Calu3 (cell line): ENCODE measurements around the gene LPCAT4. TPM values are rescaled to one million over a fixed set of nuclear protein-coding genes. Genes with fewer than 3 reads are reported as not detected.
"Not testable (repeated sequence)": the region's sequence is repeated elsewhere in the genome, so short reads cannot be mapped to it uniquely, and the experiment has no call there.

ENCODE experiments used
- BruUV-seq: library from RNA; stranded (reverse); fragments of 400-500 nt; replicated peaks from 2 replicates; lab custom pipeline; 2021; lab: Mats Ljungman, UMichigan
- CTCF ChIA-PET: fragments of 300-600 bp; sonication (Branson Sonifier 250); formaldehyde crosslinking; loops from one replicate; lab custom pipeline; 2022; ENCODE audit warnings: antibody characterized with exemption; lab: Charles Lee
- DNase-seq: peaks from one replicate; pipeline ENCODE4 v3.0.0; 2022
- H3K27ac Mint-ChIP-seq: one replicate; pipeline ENCODE4 v1.8.0; 2022; ENCODE audit warnings: mixed read lengths; ENCODE audit not compliant: unreplicated experiment
- H3K27me3 Mint-ChIP-seq: one replicate; pipeline ENCODE4 v1.8.0; 2022; ENCODE audit warnings: mixed read lengths; ENCODE audit not compliant: unreplicated experiment
- H3K36me3 Mint-ChIP-seq: one replicate; pipeline ENCODE4 v1.8.0; 2022; ENCODE audit warnings: mild to moderate bottlenecking, moderate library complexity, mixed read lengths; ENCODE audit not compliant: insufficient read depth, unreplicated experiment
- H3K4me1 Mint-ChIP-seq: one replicate; pipeline ENCODE4 v1.8.0; 2022; ENCODE audit warnings: mild to moderate bottlenecking, low read depth, mixed read lengths; ENCODE audit not compliant: unreplicated experiment
- H3K4me3 Mint-ChIP-seq: one replicate; pipeline ENCODE4 v1.8.0; 2022; ENCODE audit warnings: mild to moderate bottlenecking, low read depth, moderate library complexity, mixed read lengths; ENCODE audit not compliant: unreplicated experiment
- H3K9me3 Mint-ChIP-seq: one replicate; pipeline ENCODE4 v1.8.0; 2022; ENCODE audit warnings: low read depth, mixed read lengths; ENCODE audit not compliant: unreplicated experiment
- intact Hi-C: fragments of 100-400 bp; cut with micrococcal nuclease; formaldehyde crosslinking; loops from one replicate; pipeline ENCODE4 v1.10.0; 2022; ENCODE audit not compliant: unreplicated experiment
- total RNA-seq: library from RNA; stranded (reverse); gene quantifications from 2 replicates; pipeline ENCODE4 v1.2.3, GENCODE V29; 2022
- TF ChIP-seq, protein P1 (sequence below): fragments of 200-600 bp; IDR thresholded peaks from one replicate; pipeline ENCODE4 v1.8.0; 2022; ENCODE audit warnings: antibody characterized with exemption; ENCODE audit not compliant: unreplicated experiment

Gene LPCAT4
- total RNA-seq, 1 experiment from 2014 or later = 28.9 TPM

DNA sequence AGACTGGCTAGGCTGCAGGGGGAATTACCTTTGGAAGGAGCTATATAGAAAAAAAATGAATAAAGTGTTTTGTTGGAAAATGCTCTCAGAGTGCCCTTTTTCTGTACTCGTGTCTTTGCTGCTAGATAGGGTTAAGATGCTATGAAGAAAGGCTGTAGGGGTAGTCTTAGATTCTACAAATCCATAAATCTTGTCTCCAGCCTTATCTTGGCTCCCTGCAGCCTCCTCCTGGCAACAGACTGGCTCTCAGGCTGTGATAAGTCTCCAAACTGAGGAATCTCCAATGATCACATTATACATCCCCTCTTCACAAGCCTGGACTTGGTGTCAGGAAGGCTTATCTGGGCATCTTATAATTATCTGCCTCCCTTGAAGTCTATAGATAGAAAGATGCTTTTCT, 9.3 kb downstream of the LPCAT4 start:
- Mint-ChIP-seq H3K27ac (no peak overlapping the region), H3K4me1 (peaks cover 29% of the 10 kb centered on the region), H3K36me3 (peaks cover 17% of the 10 kb centered on the region), H3K4me3 (no peak overlapping the region), H3K27me3 (no peaks in the 10 kb centered on the region), H3K9me3 (no peaks in the 10 kb centered on the region)
- CTCF ChIA-PET = no interaction called here
- intact Hi-C loops = no loop called here
- no TSS peak for BruUV-seq
- TF ChIP-seq, protein P1, sequence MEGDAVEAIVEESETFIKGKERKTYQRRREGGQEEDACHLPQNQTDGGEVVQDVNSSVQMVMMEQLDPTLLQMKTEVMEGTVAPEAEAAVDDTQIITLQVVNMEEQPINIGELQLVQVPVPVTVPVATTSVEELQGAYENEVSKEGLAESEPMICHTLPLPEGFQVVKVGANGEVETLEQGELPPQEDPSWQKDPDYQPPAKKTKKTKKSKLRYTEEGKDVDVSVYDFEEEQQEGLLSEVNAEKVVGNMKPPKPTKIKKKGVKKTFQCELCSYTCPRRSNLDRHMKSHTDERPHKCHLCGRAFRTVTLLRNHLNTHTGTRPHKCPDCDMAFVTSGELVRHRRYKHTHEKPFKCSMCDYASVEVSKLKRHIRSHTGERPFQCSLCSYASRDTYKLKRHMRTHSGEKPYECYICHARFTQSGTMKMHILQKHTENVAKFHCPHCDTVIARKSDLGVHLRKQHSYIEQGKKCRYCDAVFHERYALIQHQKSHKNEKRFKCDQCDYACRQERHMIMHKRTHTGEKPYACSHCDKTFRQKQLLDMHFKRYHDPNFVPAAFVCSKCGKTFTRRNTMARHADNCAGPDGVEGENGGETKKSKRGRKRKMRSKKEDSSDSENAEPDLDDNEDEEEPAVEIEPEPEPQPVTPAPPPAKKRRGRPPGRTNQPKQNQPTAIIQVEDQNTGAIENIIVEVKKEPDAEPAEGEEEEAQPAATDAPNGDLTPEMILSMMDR = no peak
- no peak for DNase-seq

DNA sequence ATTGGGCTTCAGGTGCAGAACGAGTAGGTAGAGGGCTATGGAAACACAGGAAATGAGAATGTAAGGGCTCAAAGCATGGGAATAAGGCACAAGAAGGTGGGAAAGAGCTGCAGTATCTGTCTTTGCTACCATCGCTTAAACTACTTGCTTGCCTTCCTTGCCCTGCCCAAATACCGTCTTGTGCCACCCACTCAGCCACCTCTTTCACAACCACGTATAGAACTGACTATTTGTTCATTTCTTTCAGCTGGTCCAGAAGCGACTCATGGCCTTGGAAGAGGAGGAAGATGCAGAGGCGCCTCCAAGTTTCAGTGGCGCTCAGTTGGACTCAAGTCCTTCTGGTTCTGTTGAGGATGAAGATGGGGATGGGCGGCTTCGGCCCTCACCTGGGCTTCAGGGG, 11.8 kb downstream of the LPCAT4 start:
- no peak for DNase-seq
- CTCF ChIA-PET = no interaction called here
- Mint-ChIP-seq H3K36me3 (peaks cover 10% of the 10 kb centered on the region), H3K4me1 (peaks cover 9% of the 10 kb centered on the region), H3K4me3 (no peak overlapping the region), H3K27me3 (no peaks in the 10 kb centered on the region), H3K9me3 (no peaks in the 10 kb centered on the region), H3K27ac (no peak overlapping the region)
- TF ChIP-seq, protein P1 = no peak
- intact Hi-C loops = no loop called here
- no TSS peak for BruUV-seq

DNA sequence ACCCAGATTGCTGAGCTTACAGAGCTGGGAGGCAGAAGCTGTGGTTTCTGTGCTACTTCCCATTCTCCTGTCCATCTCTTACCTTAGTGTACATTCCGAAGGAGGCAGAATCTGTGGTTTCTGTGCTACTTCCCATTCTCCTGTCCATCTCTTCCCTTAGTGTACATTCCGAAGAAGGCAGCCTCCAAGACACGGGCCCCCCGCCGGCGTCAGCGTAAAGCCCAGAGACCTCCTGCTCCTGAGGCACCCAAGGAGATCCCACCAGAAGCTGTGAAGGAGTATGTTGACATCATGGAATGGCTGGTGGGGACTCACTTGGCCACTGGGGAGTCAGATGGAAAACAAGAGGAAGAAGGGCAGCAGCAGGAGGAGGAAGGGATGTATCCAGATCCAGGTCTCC, 12.7 kb downstream of the LPCAT4 start:
- Mint-ChIP-seq H3K4me1 (no peaks in the 10 kb centered on the region), H3K27ac (no peak overlapping the region), H3K36me3 (peaks cover 7% of the 10 kb centered on the region), H3K9me3 (no peaks in the 10 kb centered on the region), H3K4me3 (no peak overlapping the region), H3K27me3 (no peaks in the 10 kb centered on the region)
- BruUV-seq = no TSS peak
- TF ChIP-seq, protein P1 = no peak
- intact Hi-C loops = no loop called here
- CTCF ChIA-PET = no interaction called here
- no peak for DNase-seq

DNA sequence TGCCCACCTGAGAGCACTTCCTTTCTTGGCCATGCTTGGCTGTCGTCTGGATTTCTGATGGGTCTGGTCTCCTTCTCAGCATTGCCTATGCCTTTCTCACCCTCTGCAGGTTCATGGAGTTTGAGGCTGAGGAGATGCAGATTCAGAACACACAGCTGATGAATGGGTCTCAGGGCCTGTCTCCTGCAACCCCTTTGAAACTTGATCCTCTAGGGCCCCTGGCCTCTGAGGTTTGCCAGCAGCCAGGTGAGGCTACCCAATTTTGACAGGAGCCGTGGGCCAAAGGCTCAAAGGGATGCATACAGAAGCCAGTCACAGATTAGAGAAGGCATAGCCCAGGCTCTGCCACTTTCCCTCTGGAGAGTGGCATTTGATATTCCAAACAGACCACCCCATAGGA, 13.4 kb downstream of the LPCAT4 start:
- BruUV-seq = no TSS peak
- H3K9me3 Mint-ChIP-seq = no peaks in the 10 kb centered on the region
- no peaks in the 10 kb centered on the region for H3K27me3 Mint-ChIP-seq
- H3K4me3 Mint-ChIP-seq = no peak overlapping the region
- peaks cover 4% of the 10 kb centered on the region for H3K36me3 Mint-ChIP-seq
- no peak overlapping the region for H3K27ac Mint-ChIP-seq
- TF ChIP-seq, protein P1 = no peak
- intact Hi-C loops = no loop called here
- no peaks in the 10 kb centered on the region for H3K4me1 Mint-ChIP-seq
- CTCF ChIA-PET = no interaction called here
- no peak for DNase-seq

DNA sequence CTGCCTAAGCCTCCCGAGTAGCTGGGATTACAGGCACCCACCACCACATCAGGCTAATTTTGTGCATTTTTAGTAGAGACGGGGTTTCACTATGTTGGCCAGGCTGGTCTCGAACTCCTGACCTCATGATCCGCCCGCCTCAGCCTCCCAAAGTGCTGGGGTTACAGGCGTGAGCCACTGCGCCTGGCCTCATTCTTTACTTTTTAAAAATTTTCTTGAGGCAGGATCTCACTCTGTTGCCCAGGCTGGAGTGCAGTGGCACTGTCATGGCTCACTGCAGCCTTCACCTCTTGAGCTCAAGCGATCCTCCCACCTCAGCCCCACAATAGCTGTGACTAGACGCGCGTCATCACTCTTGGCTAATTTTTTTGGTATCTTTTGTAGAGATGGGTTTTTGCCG, 14.0 kb downstream of the LPCAT4 start:
- CTCF ChIA-PET = interaction anchor here (0.7 kb wide), 1 partner anchor 11 kb away, joined by 4 read pairs; no protein-coding TSS in a partner anchor
- H3K27me3 Mint-ChIP-seq, H3K27ac Mint-ChIP-seq, H3K4me3 Mint-ChIP-seq, intact Hi-C loops, H3K36me3 Mint-ChIP-seq, DNase-seq, H3K4me1 Mint-ChIP-seq, BruUV-seq, H3K9me3 Mint-ChIP-seq: not testable (repeated sequence)
